NOMO-1 treated with dmso at 0.1 percent for 144 hours (cell line): ENCODE results near the gene CHERP.

ENCODE experiments used
- DNase-seq: peaks from one replicate; lab custom pipeline; 2025; ENCODE audit not compliant: unreplicated experiment; lab: John Stamatoyannopoulos, UW

CHERP gene

GRCh38 chr19:16542045-16542909, at the start of gene CHERP:
CHERP (minus strand) TSS chr19:16542437; CDS start chr19:16542378, 59 bp downstream.
- peak; percentile 96 for DNase-seq

GRCh38 chr19:16590876-16591802, 48.9 kb upstream of the CHERP start:
- no peak for DNase-seq

- DNase-seq: no peak
Measured at GRCh38 chr19:16589917-16590316, 47.7 kb upstream of the CHERP start.

GRCh38 chr19:16588824-16589577, 46.8 kb upstream of the CHERP start:
- no peak for DNase-seq

- peak; percentile 93 for DNase-seq
Measured at GRCh38 chr19:16587833-16588823, 45.9 kb upstream of the CHERP start.

- DNase-seq: no peak
Measured at GRCh38 chr19:16586991-16587832, 45.0 kb upstream of the CHERP start.

GRCh38 chr19:16586477-16586871, 44.2 kb upstream of the CHERP start:
- DNase-seq: no peak

- DNase-seq: peak; percentile 55
Measured at GRCh38 chr19:16585808-16586476, 43.7 kb upstream of the CHERP start.

- DNase-seq: no peak
Measured at GRCh38 chr19:16585094-16585801, 43.0 kb upstream of the CHERP start.

- DNase-seq: peak; percentile 52
Measured at GRCh38 chr19:16584248-16585093, 42.2 kb upstream of the CHERP start.

GRCh38 chr19:16582486-16583261, 40.4 kb upstream of the CHERP start:
- no peak for DNase-seq

GRCh38 chr19:16581971-16582343, 39.7 kb upstream of the CHERP start:
- no peak for DNase-seq

GRCh38 chr19:16581145-16581970, 39.1 kb upstream of the CHERP start:
- DNase-seq: no peak

- no peak for DNase-seq
Measured at GRCh38 chr19:16579381-16579780, 37.1 kb upstream of the CHERP start.

GRCh38 chr19:16577531-16577985, 35.3 kb upstream of the CHERP start:
- no peak for DNase-seq
